GM21717 (cell line): ENCODE results near the gene NPAS4.
A peak's percentile ranks its signal among the peaks of the same experiment; 100 is the strongest.
"Not testable (repeated sequence)": the region's sequence is repeated elsewhere in the genome, so short reads cannot be mapped to it uniquely, and the experiment has no call there.

Experiments used
- ATAC-seq: cut with Tn5 transposase; IDR thresholded peaks from one replicate; pipeline ENCODE4 v1.9.1; 2021; ENCODE audit warnings: mild to moderate bottlenecking, moderate library complexity; ENCODE audit not compliant: unreplicated experiment

NPAS4 gene

DNA sequence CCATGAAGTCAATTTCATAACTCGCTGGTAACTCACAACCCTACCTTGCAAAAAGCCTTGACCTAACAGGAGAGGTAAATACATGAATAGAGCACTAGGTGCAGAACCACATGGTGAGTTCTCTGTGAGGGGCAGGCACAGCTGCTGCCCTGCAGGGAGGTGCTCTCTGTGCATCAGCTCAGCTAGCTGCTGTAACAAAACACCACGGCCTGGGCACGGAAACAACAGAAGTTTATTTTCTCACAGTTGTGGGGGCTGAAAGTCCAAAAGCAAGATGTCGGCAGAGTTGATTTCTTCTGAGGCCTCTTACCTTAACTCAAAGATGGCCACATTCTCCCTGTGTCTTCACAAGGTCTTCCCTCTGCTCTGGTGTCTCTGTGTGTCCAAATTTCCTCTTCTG, 30.8 kb downstream of the NPAS4 start:
- no peak for ATAC-seq

DNA sequence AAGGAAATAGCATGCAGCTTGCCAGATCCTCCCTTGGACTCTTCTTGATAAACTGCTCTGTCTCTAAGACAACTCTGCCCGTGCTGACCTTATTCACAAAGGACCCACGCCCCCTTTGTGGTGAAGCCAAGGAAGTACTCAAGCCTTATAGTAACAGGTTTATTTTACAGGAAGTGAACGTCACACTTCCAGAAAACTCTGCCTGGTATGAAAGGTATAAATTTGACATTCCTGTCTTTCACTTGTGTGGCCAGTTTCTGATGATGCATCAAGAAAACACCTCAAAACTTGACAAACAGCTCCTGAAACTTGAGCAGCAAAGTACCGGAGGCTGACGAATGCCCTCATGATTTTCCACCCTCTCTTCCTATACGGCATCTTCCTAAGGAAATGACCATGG, 33.4 kb downstream of the NPAS4 start:
- no peak for ATAC-seq

GRCh38 chr11:66454828-66455227, 34.0 kb downstream of the NPAS4 start:
- no peak for ATAC-seq

DNA sequence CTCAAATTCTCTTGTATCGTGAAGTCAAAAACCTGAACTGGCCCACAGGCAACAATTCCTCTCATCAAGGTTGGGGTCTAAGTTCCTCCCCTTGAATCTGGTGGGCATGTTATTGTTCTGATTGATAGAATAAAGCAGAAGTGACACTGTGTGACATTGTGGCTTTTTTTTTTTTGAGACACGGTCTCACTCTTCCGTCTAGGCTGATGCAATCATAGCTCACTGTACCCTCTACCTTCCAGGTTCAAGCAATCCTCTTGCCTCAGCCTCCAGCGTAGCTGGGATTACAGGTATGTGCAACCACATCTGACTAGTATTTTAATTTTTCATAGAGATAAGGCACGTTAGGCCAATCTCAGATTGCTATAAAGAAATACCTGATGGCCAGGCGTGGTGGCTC, 37.0 kb downstream of the NPAS4 start:
- ATAC-seq: no peak

- ATAC-seq: no peak
These were observed 38.4 kb downstream of the NPAS4 start for GRCh38 chr11:66459138-66459778.

GRCh38 chr11:66462010-66462409, 41.2 kb downstream of the NPAS4 start:
- no peak for ATAC-seq

GRCh38 chr11:66462911-66463310, 42.1 kb downstream of the NPAS4 start:
- ATAC-seq: no peak

DNA sequence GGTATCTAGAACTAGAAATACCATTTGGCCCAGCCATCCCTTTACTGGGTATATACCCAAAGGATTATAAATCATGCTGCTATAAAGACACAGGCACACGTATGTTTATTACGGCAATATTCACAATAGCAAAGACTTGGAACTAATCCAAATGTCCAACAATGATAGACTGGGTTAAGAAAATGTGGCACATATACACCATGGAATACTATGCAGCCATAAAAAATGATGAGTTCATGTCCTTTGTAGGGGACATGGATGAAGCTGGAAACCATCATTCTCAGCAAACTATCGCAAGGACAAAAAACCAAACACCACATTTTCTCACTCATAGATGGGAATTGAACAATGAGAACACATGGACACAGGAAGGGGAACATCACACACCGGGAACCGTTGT, 43.3 kb downstream of the NPAS4 start:
- ATAC-seq: not testable (repeated sequence)

DNA sequence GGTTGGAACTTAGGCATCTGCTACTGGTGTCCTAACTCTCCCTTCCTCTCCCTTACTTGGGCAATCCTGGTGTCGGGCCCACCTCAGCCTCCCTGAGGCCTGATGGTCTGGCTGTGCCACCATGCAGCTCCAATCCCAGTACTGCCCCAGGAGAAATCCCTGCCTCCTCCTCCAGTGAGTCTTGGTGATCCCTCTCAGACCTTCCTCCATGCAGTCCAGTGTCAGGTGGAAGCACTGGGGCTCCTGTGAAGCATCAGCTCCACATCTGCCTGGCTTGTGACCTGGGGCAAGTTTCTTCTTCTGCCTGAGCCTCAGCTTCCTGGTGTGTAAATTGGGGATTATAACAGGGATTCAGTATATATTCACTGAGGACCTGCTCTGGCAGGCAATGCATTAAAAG, 44.1 kb downstream of the NPAS4 start:
- ATAC-seq: no peak

- ATAC-seq: no peak
These were observed 44.8 kb downstream of the NPAS4 start for GRCh38 chr11:66465373-66466224.

GRCh38 chr11:66466225-66467033, 45.6 kb downstream of the NPAS4 start, which contains the start of gene PELI3:
TSS of gene PELI3 (plus strand) at chr11:66466905. CDS start at chr11:66468129, 1,224 bp downstream.
- ATAC-seq: peak; percentile 64

GRCh38 chr11:66467034-66467659, 46.3 kb downstream of the NPAS4 start:
- ATAC-seq: peak; percentile 20

- ATAC-seq: no peak
These were observed 46.9 kb downstream of the NPAS4 start for GRCh38 chr11:66467756-66468155.

- no peak for ATAC-seq
These were observed 47.9 kb downstream of the NPAS4 start for GRCh38 chr11:66468691-66469090.

DNA sequence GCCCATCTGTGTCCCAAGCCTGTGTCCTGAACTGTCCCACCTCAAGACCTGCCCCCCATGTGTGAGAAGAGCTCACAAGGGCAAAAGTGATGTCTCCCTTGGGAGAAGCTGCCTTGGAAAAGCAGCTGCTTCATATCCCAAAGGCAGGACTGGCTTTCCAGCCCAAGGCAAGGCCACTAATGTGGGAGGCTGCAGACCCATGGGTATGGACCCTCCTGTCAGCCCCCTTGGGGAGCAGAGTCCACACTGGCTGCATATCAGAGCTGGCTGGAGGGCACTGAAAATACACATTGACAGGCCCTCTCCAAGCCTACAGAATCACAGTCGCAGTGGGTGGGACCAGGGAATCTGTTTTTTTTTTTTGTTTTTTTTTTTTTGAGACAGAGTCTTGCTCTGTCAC, 48.6 kb downstream of the NPAS4 start:
- ATAC-seq: no peak

- ATAC-seq: no peak
These were observed 49.2 kb downstream of the NPAS4 start for GRCh38 chr11:66470015-66470414.

DNA sequence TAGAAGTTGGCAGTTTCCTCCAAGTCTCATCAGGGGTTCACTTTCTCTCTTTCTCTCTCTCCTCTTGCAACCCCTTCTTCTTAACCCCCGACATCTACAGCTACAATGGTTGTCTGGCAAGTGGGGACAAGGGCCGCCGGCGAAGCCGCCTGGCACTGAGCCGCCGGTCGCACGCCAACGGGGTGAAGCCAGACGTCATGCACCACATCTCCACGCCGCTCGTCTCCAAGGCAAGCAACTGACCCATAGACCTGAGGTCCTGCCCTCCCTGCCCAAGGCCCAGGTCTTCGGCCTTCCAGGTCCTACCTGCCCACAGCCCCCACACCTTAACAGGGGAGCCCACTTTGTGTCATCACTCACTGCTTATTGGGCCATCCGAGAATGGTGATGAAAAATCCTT, 50.3 kb downstream of the NPAS4 start:
- ATAC-seq: no peak

- no peak for ATAC-seq
These were observed 51.2 kb downstream of the NPAS4 start for GRCh38 chr11:66472054-66472453.

- ATAC-seq: no peak
These were observed 52.3 kb downstream of the NPAS4 start for GRCh38 chr11:66473167-66473566.

GRCh38 chr11:66473608-66474515, 53.0 kb downstream of the NPAS4 start:
- no peak for ATAC-seq
